ENCODE data around the gene LMO7.

LMO7 gene

GRCh38 chr13:75637181-75637750, 1.1 kb downstream of the LMO7 start:
- TF ChIP-seq REST (IDR thresholded peaks at IDR 0.05; ENCODE audit: insufficient replicate concordance, low read depth), result no peak
- TF ChIP-seq SPI1 (IDR thresholded peaks at IDR 0.05; ENCODE audit: borderline replicate concordance, low read depth), result no peak
- TF ChIP-seq CTCF (IDR thresholded peaks at IDR 0.05; ENCODE audit: insufficient read depth, low read length), result no peak
- TF ChIP-seq GABPA (IDR thresholded peaks at IDR 0.05; ENCODE audit: low read depth), result no peak
- TF ChIP-seq POLR2AphosphoS5 (IDR thresholded peaks at IDR 0.05; ENCODE audit: low read depth), result no peak
- no peak for DNase-seq (ENCODE audit: low read depth in 1 of 2, low spot score in 1 of 2)
- Histone ChIP-seq H3K27ac (replicated peaks) (no peak overlapping the region), H3K27me3 (ENCODE audit: insufficient read depth, poor library complexity, severe bottlenecking) (peaks cover 3% of the 10 kb centered on the region), H3K4me3 (replicated peaks; ENCODE audit: insufficient read depth, low read length) (no peak overlapping the region)

- TF ChIP-seq SPI1 (IDR thresholded peaks at IDR 0.05; ENCODE audit: borderline replicate concordance, low read depth) (no peak), POLR2AphosphoS5 (IDR thresholded peaks at IDR 0.05; ENCODE audit: low read depth) (no peak), CTCF (IDR thresholded peaks at IDR 0.05; ENCODE audit: insufficient read depth, low read length) (no peak), GABPA (IDR thresholded peaks at IDR 0.05; ENCODE audit: low read depth) (no peak), REST (IDR thresholded peaks at IDR 0.05; ENCODE audit: insufficient replicate concordance, low read depth) (no peak)
- Histone ChIP-seq H3K27me3 (ENCODE audit: insufficient read depth, poor library complexity, severe bottlenecking) (peaks cover 3% of the 10 kb centered on the region), H3K4me3 (replicated peaks; ENCODE audit: insufficient read depth, low read length) (no peak overlapping the region)
Observed at GRCh38 chr13:75639454-75639853, 3.3 kb downstream of the LMO7 start.

GRCh38 chr13:75641026-75641425, 4.9 kb downstream of the LMO7 start:
- TF ChIP-seq CTCF (IDR thresholded peaks at IDR 0.05; ENCODE audit: insufficient read depth, low read length), result no peak
- no peak for TF ChIP-seq SPI1 (IDR thresholded peaks at IDR 0.05; ENCODE audit: borderline replicate concordance, low read depth)
- TF ChIP-seq REST (IDR thresholded peaks at IDR 0.05; ENCODE audit: insufficient replicate concordance, low read depth), result no peak
- no peak for TF ChIP-seq POLR2AphosphoS5 (IDR thresholded peaks at IDR 0.05; ENCODE audit: low read depth)
- TF ChIP-seq GABPA (IDR thresholded peaks at IDR 0.05; ENCODE audit: low read depth), result no peak
- H3K27me3 ChIP-seq (ENCODE audit: insufficient read depth, poor library complexity, severe bottlenecking), result peaks cover 3% of the 10 kb centered on the region
- no peak overlapping the region for H3K27ac ChIP-seq (replicated peaks)
- no peak for DNase-seq (ENCODE audit: low read depth in 1 of 2, low spot score in 1 of 2)
- H3K4me3 ChIP-seq (replicated peaks; ENCODE audit: insufficient read depth, low read length), result no peak overlapping the region

More at GRCh38 chr13:75639454-75639853, 3.3 kb downstream of the LMO7 start:
- H3K27ac ChIP-seq (replicated peaks), result no peak overlapping the region
- DNase-seq (ENCODE audit: low read depth in 1 of 2, low spot score in 1 of 2), result no peak
